Kidney epithelial cell (primary cell): ENCODE results near the gene CST6. TPM values are rescaled to one million over a fixed set of nuclear protein-coding genes. Genes with fewer than 3 reads are reported as not detected.

ENCODE experiments used
- DNase-seq: peaks from one replicate; pipeline ENCODE4 v3.0.0-alpha.2; 2010; ENCODE audit warnings: low read depth
- H3K27me3 ChIP-seq: 2 replicates; pipeline ENCODE4 v1.6.0; 2011; ENCODE audit warnings: low read length; ENCODE audit not compliant: control insufficient read depth, insufficient read depth
- H3K36me3 ChIP-seq: 2 replicates; pipeline ENCODE4 v1.5.1; 2011; ENCODE audit warnings: low read length; ENCODE audit not compliant: control insufficient read depth, insufficient read depth
- H3K4me3 ChIP-seq: 2 replicates; pipeline ENCODE4 v1.5.1; 2011; ENCODE audit warnings: low read depth, mild to moderate bottlenecking, control low read depth, low read length
- total RNA-seq: library from RNA; depleted of rRNA; stranded (reverse); fragments of >200 nt; gene quantifications from 2 replicates; pipeline ENCODE4 v1.2.3, GENCODE V29; 2015
- TF ChIP-seq, protein P1 (sequence below): IDR thresholded peaks from 2 replicates; pipeline ENCODE4 v1.5.1; 2011; ENCODE audit warnings: mild to moderate bottlenecking, moderate library complexity, low read length, control low read depth, inconsistent platforms; ENCODE audit not compliant: insufficient read depth, poor library complexity, severe bottlenecking

CST6 gene
- total RNA-seq, 1 donor from 2014 or later, result 59.8 TPM

DNA sequence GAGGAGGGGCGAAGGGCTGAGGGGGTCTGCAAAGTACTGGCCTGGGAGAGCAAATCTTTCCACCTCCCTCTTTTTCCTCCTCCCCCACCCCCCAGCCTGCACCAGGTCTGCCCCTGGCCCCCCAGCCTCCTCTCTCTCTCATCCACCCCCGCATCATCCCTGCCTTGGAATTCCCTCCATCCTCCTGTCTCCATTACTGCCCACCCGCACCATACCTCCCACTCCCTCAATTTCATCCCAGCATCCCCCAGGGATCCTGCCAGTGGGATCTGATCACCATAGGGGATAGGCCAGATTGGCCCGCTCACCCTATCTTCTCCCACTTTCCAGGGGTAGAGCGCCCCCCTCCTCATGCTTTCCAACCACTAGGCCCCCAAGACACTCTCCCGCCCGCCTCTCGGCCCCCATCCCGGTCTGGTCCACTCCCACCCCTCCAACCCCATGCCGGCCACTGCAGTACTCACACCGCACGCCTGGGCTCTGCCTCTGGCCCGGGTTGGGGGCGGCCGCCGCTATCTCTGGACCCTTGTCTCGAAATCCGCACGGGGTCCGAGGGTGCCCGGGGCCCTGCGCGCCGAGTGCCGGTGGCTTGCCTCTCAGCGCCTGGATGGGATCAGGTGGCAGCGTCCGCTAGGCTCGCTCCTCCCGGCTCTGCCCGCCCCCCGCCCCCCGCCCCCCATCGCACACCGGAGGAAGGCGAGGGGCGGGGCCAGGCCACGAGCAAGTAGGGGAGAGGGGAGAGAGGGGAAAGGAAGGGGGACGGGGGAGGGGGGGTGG, 36.9 kb downstream of the CST6 start, which contains the start of gene GAL3ST3:
Gene GAL3ST3, minus strand, starts transcription at position 615 of the 777 bp plus-strand sequence. CDS start 3,746 bp downstream, outside the sequence.
- peak within 1 kb of the TSS; percentile 33 for H3K4me3 ChIP-seq
- no peaks in the 10 kb centered on the region for H3K36me3 ChIP-seq
- TF ChIP-seq, protein P1, sequence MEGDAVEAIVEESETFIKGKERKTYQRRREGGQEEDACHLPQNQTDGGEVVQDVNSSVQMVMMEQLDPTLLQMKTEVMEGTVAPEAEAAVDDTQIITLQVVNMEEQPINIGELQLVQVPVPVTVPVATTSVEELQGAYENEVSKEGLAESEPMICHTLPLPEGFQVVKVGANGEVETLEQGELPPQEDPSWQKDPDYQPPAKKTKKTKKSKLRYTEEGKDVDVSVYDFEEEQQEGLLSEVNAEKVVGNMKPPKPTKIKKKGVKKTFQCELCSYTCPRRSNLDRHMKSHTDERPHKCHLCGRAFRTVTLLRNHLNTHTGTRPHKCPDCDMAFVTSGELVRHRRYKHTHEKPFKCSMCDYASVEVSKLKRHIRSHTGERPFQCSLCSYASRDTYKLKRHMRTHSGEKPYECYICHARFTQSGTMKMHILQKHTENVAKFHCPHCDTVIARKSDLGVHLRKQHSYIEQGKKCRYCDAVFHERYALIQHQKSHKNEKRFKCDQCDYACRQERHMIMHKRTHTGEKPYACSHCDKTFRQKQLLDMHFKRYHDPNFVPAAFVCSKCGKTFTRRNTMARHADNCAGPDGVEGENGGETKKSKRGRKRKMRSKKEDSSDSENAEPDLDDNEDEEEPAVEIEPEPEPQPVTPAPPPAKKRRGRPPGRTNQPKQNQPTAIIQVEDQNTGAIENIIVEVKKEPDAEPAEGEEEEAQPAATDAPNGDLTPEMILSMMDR, result no peak
- no peaks in the 10 kb centered on the region for H3K27me3 ChIP-seq
- no peak for DNase-seq

DNA sequence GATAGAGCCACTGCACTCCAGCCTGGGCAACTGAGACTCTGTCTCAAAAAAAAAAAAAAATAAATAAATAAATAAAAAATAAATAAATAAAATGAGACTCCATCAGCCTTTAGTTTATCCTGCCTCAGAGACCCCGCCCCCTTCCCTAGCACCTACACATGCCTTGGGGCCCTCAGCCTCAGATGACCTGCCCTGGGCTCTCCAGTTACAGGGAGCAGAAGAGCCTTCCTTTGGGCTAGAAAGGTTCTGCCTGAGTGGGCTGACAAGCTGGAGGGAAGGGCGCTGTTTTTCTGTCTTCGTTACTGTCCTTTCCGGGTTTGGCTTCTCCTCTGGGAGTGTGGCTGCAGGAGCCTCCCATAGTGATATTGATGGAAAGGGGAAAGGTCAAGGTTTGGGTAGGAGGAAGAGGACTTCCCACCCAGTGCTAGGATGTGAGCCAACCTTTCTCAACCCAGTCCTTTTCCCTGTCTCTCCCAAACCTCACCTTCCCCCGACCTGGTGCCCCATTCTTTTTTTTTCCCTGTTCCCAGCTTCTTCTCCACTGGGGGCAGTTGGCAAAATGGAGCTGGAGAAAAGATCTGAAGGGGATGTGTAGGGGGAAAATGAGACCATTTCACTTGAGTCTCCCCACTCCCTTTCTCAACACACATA, 38.9 kb downstream of the CST6 start:
- Histone ChIP-seq H3K36me3 (peaks cover 1% of the 10 kb centered on the region), H3K4me3 (no peak overlapping the region)
- TF ChIP-seq, protein P1, result no peak

DNA sequence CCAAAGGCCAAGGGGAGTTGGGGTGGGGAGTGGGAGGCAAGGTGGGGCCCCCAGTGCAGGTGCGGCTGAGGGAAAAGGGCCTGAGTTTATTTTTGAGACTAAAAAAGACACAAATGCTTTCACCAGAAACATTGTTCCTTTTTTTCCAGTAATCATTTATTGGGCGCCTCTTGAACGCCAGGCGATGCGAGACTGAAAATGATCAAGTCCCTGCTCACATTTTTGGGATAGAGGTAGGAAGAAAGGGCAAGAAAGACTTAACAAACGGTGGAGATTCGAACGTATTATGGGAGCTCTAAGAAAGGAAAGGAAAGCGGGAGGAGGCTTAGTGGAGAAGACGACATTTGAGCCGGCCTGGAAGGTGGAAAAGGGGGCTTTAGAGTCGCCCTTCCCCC, 39.6 kb downstream of the CST6 start:
- TF ChIP-seq, protein P1, result no peak
- no peak for DNase-seq
- peaks cover 1% of the 10 kb centered on the region for H3K36me3 ChIP-seq
- peak overlapping the region; percentile 68 for H3K4me3 ChIP-seq
- H3K27me3 ChIP-seq, result no peaks in the 10 kb centered on the region

More for the DNA sequence above, 38.9 kb downstream of the CST6 start:
- no peak for DNase-seq
- no peaks in the 10 kb centered on the region for H3K27me3 ChIP-seq

DNA sequence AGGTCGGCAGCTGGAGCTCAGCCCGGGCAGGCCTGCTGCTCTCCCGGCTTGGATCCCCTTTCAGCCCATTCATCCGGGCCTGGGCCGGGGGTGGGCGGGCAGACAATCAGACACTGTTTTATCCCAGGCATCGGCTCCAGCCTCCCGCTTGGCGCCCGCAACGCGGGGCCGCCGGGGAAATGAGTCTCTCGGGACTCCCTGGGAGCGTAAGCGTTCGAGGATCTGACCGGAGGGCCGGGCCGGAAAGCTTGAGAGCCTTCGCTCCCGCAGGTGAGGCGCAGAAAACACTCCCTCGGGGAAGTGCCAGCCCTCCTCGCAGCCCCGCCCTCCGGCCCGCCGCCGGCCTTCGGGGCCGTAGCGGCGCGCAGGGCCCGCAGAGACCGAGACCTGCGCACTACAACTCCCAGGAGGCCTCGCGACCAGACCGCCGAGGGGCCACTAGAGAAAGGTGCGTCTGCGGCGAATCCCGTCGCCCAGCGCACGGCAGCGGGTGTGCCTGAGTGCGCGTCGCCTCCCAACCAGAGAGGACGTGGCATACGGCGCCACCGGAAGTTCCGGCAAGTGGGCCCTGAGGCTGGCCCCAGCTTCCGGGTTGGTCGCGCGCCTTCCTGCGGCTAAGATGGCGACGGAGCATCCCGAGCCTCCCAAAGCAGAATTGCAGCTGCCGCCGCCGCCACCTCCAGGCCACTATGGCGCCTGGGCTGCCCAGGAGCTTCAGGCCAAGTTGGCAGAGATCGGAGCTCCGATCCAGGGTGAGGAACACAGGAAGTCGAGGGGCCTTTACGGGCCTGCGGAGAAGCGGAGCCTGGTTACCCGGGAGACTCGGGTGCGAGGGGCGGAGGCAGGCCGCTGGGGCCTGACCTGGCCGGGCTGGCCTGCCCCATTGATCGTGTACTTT, 40.2 kb downstream of the CST6 start, which contains the start of gene SF3B2:
Gene SF3B2, plus strand, starts transcription at position 599 of the 898 bp plus-strand sequence. Its CDS starts 21 bp downstream, at position 620.
- no peaks in the 10 kb centered on the region for H3K27me3 ChIP-seq
- TF ChIP-seq, protein P1, result no peak
- peak; percentile 93 for DNase-seq
- peak within 1 kb of the TSS; percentile 68 for H3K4me3 ChIP-seq
- peaks cover 1% of the 10 kb centered on the region for H3K36me3 ChIP-seq

DNA sequence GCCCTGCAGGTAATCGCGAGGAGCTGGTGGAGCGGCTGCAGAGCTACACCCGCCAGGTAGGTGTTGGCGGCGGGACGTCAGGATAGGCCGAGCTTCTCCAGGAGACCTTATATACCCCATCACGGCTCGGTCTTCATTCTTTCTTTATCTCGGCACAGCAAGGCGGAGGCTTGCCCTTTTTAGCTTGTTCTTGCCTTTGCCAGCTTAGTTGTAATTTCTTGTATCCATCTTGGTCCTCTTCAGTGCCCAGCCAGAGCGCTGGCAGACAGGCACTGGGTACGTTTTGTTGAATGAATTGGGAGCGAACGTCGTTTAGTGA, 40.8 kb downstream of the CST6 start:
- Histone ChIP-seq H3K36me3 (peaks cover 3% of the 10 kb centered on the region), H3K4me3 (peak overlapping the region; percentile 68), H3K27me3 (no peaks in the 10 kb centered on the region)
- TF ChIP-seq, protein P1, result no peak
- DNase-seq, result no peak
